Occipital lobe (tissue), 2 donors: ENCODE results near the gene C2CD4C. TPM values are rescaled to one million over a fixed set of nuclear protein-coding genes. Genes with fewer than 3 reads are reported as not detected.
"Not testable (repeated sequence)": the region's sequence is repeated elsewhere in the genome, so short reads cannot be mapped to it uniquely, and the experiment has no call there.

ENCODE experiments used
- DNase-seq: peaks from one replicate; lab custom pipeline; 2025; lab: John Stamatoyannopoulos, UW
- total RNA-seq: library from RNA; depleted of rRNA; stranded (reverse); fragments of >200 nt; gene quantifications from one replicate; pipeline ENCODE4 v1.2.3, GENCODE V29; 2014

Gene C2CD4C
- total RNA-seq, 1 donor from 2014 or later = 16.1 TPM

GRCh38 chr19:383922-384798 is 24.8 kb downstream of the C2CD4C start:
- no peak for DNase-seq

- DNase-seq = no peak
Observed at GRCh38 chr19:383040-383439, 25.9 kb downstream of the C2CD4C start.

DNA sequence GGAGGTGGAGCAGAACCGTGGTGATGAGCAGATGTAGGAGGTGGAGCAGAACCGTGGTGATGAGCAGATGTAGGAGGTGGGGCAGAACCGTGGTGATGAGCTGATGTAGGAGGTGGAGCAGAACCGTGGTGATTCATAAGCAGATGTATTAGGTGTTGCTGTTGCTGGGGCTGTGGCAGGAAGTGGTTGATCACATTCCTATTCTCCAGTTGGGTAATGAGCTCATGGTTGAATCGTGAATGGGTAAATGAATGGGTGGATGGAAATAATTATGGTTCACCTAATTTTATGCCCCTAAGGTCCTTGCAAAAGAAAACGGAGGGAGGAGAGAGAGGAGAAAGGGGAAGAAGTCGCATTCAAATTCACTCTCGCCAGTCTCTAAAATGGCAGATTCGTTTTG is 26.4 kb downstream of the C2CD4C start:
- not testable (repeated sequence) for DNase-seq

DNA sequence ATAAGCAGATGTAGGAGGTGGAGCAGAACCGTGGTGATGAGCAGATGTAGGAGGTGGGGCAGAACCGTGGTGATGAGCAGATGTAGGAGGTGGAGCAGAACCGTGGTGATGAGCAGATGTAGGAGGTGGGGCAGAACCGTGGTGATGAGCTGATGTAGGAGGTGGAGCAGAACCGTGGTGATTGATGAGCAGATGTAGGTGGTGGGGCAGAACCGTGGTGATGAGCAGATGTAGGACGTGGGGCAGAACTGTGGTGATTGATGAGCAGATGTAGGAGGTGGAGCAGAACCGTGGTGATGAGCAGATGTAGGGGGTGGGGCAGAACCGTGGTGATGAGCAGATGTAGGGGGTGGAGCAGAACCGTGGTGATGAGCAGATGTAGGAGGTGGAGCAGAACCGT is 27.0 kb downstream of the C2CD4C start:
- DNase-seq = not testable (repeated sequence)

DNA sequence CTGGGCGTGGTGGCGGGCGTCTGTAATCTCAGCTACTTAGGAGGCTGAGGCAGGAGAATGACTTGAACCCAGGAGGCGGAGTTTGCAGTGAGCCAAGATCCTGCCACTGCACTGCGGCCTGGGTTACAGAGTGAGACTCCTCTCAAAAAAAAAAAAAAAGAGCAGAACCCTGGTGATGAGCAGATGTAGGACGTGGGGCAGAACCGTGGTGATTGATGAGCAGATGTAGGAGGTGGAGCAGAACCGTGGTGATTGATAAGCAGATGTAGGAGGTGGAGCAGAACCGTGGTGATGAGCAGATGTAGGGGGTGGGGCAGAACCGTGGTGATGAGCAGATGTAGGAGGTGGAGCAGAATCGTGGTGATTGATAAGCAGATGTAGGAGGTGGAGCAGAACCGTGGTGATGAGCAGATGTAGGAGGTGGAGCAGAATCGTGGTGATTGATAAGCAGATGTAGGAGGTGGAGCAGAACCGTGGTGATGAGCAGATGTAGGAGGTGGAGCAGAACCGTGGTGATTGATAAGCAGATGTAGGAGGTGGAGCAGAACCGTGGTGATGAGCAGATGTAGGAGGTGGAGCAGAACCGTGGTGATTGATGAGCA is 28.2 kb downstream of the C2CD4C start:
- not testable (repeated sequence) for DNase-seq

GRCh38 chr19:379796-380195 is 29.2 kb downstream of the C2CD4C start:
- DNase-seq = no peak

DNA sequence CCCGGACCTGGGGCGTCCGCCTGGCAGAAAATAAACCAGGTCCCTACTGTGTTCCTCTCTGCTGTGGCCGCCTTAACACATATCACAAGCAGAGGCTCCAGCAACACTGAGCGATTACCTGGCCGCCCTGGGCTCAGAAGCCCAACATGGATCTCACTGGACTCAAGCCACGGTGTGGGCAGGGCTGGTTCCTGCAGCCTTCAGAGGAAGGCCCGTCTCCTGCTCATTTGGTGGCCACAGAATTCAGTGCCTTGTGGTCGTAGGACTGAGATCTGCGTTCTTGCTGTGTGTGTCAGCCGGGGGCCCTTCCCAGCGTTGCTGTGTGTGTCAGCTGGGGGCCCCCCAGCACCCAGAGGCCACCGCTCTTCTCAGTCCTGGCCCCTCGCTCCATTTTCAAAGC is 30.2 kb downstream of the C2CD4C start:
- no peak for DNase-seq

DNA sequence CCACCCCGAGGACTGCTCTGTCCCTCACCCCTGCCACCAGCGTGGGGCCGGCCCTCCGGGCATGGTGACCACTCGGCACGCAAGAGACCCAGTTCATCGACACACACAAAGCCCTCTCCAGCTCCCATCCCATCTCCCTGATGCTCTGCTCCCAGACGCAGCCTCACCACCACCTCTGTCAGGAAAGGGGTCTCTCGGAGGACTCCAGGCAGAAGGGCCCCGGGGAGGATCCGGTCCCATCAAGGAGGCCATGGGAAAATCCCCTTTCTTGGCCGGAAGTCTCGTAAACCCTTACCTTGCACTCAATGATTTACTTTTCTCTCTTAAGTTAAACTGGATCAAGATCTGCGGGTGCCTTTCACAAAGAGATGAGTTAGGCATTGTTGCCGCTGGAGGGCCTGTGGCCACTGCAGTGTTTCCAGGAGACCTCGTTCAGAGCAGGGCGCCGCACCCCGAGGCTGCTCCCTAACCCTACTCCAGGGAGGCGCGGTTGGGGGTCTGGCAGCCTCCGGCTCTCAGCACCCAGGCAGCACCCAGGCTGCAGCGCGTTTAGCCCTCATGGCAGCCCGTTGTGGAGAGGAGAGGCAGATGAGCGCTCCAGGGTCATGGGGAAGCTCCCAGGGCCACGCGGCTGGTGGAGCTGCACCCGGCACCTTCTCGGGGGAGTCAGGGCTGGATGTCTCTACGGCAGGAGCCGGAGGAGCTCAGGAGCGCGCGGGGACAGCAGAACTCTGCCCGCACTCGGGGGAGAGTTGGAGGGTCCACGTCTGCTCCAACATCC is 31.0 kb downstream of the C2CD4C start:
- DNase-seq = no peak

- DNase-seq = no peak
Observed at GRCh38 chr19:376111-376470, 32.9 kb downstream of the C2CD4C start.

DNA sequence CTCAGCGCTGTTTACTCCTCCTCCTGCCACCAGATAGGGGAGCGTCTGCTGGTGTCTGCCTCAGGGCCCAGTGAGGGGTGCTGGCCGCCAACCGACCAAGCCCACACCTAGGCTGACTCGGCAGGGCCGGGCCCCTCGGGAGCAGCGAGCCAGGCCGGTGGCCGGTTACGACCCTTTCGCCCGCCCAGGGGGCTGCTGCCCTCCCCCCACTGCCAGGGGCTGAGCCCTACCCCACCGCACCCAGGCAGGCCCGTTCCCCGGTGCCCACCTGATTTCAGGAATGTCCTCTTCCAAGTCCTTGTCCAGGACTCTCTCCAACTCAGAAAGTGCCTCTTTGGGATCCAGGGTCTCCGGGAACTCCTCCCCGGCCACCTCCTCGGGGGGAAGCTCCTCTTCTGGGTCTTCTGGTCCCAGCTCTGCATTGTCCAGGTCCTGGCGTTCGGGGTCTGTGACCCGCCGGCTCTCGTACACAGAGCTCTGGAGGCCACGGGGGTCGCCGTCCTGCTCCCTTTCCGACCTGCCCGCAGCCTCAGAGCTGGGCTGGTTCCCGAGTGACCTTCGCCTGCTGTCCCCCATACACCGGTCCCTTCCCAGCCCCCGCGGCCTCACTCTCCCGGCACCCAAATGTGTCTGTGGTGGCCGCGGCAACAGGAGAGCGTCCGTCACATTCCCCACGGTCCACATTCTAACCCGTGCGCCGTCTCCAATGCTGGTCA is 33.4 kb downstream of the C2CD4C start:
- DNase-seq = no peak

DNA sequence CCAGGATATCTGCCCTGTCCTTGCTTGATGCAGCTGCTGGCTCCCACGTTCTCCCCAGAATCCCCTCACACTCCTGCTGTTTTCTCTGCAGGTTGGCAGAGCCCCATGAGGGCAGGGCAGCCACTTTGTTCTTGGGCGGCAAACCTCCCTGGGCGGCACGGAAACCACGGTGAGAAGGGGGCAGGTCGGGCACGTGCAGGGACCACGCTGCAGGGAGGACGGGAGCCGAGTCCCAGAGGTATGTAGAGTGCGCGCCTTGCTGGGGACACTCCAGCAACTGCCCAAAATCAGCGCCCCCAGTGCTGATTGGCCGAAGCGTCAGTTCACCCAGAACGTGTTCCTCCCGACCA is 34.1 kb downstream of the C2CD4C start:
- DNase-seq = no peak

GRCh38 chr19:374183-374885 is 34.6 kb downstream of the C2CD4C start:
- no peak for DNase-seq

- no peak for DNase-seq
Observed at GRCh38 chr19:373391-374182, 35.4 kb downstream of the C2CD4C start.

DNA sequence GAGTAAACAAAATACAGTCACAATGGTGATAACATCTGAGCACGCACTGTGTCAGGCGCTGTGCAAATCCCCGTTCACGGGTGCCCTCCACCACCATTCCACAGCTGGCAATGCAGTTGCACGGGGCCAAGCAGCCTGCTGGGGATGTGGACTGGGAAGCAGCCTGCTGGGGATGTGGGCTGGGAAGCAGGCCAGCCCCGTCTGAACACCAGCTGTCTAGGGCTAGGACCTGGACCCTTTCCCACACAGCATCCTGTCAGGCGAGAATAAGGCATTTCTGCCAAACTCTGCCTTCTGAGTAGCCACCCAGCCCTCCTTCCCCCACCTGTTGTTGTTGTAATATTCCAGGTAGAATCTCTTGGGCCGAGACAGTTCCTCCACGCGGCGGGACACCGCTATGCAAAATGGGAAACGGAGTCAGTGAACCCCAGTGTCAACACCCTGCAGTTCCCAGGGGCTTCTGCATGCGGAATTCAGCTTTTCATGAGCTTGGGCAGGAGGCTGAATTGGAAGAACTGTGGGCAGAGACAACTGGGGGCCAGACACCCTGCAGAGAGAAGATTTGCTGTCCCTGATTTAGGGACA is 36.5 kb downstream of the C2CD4C start:
- no peak for DNase-seq

- no peak for DNase-seq
Observed at GRCh38 chr19:371501-372168, 37.3 kb downstream of the C2CD4C start.

DNA sequence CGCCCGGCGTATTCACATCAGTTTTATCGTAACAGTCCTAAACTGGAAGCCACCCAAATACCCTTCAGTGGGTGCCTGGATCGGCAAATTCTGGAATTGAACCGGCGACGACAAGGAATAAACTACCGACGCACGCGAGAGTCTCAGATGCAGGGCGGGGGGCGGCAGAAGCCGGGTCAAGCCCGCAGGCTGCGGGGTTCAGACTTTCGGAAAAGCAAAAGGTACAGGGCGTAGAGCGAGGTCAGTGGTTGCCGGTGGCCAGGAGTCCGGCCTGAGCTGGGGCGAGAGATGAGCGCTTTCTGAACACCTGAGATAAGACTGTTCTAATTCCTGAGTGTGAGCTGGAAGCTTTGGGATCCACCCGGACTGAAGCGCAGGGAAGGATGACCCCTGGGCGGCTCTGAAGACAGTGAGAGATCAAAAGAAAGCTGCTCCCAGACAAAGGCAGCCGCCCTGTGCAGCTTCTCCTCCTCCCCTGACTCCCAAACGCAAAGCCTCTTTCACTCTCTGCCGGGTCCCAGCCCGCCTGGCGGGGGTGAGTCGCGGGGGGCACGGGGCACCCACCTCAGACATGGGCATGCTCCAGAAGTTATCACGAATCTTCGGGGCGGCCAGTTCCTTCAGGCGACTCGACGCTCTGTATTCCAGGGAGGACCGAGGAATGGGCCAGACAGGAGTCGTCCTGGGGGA is 38.2 kb downstream of the C2CD4C start:
- DNase-seq = no peak

DNA sequence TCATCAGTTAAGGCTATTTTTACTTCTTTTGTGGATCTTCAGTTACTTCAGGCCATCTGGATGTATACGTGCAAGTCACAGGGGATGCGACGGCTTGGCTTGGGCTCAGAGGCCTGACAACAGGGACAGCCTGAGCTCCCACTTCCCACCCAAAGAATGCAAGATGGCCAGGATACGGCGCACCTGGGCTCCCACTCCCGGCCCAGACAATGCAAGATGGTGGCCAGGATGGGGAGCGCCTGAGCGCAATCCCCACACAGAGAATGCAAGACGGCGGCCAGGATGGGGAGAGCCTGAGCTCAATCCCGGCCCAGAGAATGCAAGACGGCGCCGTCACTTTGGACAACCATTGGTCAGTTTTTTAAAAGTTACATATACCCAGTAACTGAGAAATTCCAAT is 39.1 kb downstream of the C2CD4C start:
- DNase-seq = no peak

- no peak for DNase-seq
Observed at GRCh38 chr19:369256-369655, 39.7 kb downstream of the C2CD4C start.

DNA sequence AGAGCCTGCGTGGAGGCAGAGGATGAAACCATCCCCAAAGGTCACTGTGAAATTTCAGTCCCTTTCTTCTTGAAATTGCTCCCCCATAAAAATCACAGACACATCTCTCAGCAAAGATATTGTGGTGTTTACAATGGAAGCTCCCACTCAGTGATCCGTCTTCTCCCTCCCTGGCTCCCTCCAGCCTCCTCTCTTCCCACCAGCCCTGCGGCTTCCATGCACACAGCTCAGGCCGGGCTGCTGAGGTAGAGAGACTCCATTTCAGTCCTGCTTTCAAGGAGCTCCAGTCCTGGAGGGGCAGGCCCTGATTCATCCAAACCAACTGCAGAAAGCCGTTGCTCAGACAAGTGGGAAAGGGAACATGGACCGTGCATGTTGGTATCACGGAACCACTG is 40.3 kb downstream of the C2CD4C start:
- DNase-seq = no peak
